NCI-H524 (cell line): Measurements from ENCODE around the gene CD200R1.

Experiments used
- DNase-seq, 2 experiments: peaks; one replicate each; lab custom pipeline; 2025; lab: John Stamatoyannopoulos, UW

Gene CD200R1

GRCh38 chr3:112888381-112889085 lies 86.4 kb downstream of the CD200R1 start:
- DNase-seq: no peak

- DNase-seq: no peak
Observed at GRCh38 chr3:112884678-112885290, 90.1 kb downstream of the CD200R1 start.

GRCh38 chr3:112881891-112882290 lies 93.0 kb downstream of the CD200R1 start:
- no peak for DNase-seq

GRCh38 chr3:112875561-112875960 lies 99.3 kb downstream of the CD200R1 start:
- no peak for DNase-seq

GRCh38 chr3:112874725-112875124 lies 100.2 kb downstream of the CD200R1 start:
- no peak for DNase-seq

GRCh38 chr3:112873632-112874031 lies 101.3 kb downstream of the CD200R1 start:
- DNase-seq: no peak

- DNase-seq: no peak
Observed at GRCh38 chr3:112871735-112872134, 103.2 kb downstream of the CD200R1 start.
